Suprapubic skin (tissue), 4 donors: Measurements from ENCODE around the gene SLC2A8. TPM values are rescaled to one million over a fixed set of nuclear protein-coding genes. Genes with fewer than 3 reads are reported as not detected.
A peak's percentile ranks its signal among the peaks of the same experiment; 100 is the strongest.

Source experiments
- DNase-seq, 2 donors: peaks; one replicate each; pipeline ENCODE4 v3.0.0-alpha.2; 2019; ENCODE audit warnings: low spot score in 2 of 2
- H3K27ac ChIP-seq: fragments of 200-600 bp; sonication (generic); one replicate; pipeline ENCODE4 v1.5.1; 2019
- H3K27me3 ChIP-seq: fragments of 200-600 bp; sonication (generic); one replicate; pipeline ENCODE4 v1.5.1; 2019
- H3K36me3 ChIP-seq: fragments of 200-600 bp; sonication (generic); one replicate; pipeline ENCODE4 v1.5.1; 2019
- H3K4me1 ChIP-seq: fragments of 200-600 bp; sonication (generic); one replicate; pipeline ENCODE4 v1.5.1; 2019
- H3K4me3 ChIP-seq: fragments of 200-600 bp; sonication (generic); one replicate; pipeline ENCODE4 v1.5.1; 2019; ENCODE audit warnings: mild to moderate bottlenecking
- H3K9me3 ChIP-seq: fragments of 200-600 bp; sonication (generic); one replicate; pipeline ENCODE4 v1.5.1; 2019
- EP300 ChIP-seq: sonication (generic); formaldehyde crosslinking; IDR thresholded peaks from one replicate; pipeline ENCODE4 v1.6.1; 2017; ENCODE audit warnings: antibody characterized with exemption
- POLR2A ChIP-seq, 2 donors: fragments of 450-650 bp; IDR thresholded peaks; one replicate each; pipeline ENCODE4 v1.6.1; 2017; ENCODE audit warnings: antibody characterized with exemption in 2 of 2, mild to moderate bottlenecking in 2 of 2, moderate library complexity in 2 of 2
- POLR2AphosphoS5 ChIP-seq, 3 donors: sonication (generic); formaldehyde crosslinking; IDR thresholded peaks; one replicate each; pipeline ENCODE4 v1.6.1; 2017; ENCODE audit warnings: antibody characterized with exemption in 3 of 3
- WGBS: methylation state at CpG from one replicate; pipeline ENCODE4 v1.1.5; 2018; 5-methylcytosine and 5-hydroxymethylcytosine counted together
- total RNA-seq, 4 donors: library from RNA; depleted of rRNA; stranded (reverse); fragments of >200 nt; gene quantifications; one replicate each; pipeline ENCODE4 v1.1.0, GENCODE V29; 2016
- TF ChIP-seq, protein P1 (sequence below), 2 donors: fragments of 200-600 bp in 1 of 2; fragments of 450-650 bp in 1 of 2; sonication (generic) in 1 of 2; IDR thresholded peaks; one replicate each; pipeline ENCODE4 v1.5.1; 2016 to 2019; ENCODE audit warnings: antibody characterized with exemption in 2 of 2, mild to moderate bottlenecking in 1 of 2, moderate library complexity in 1 of 2

SLC2A8 gene
- total RNA-seq, 4 donors from 2014 or later, result 17.2 to 26.0 (median 21.4) TPM

DNA sequence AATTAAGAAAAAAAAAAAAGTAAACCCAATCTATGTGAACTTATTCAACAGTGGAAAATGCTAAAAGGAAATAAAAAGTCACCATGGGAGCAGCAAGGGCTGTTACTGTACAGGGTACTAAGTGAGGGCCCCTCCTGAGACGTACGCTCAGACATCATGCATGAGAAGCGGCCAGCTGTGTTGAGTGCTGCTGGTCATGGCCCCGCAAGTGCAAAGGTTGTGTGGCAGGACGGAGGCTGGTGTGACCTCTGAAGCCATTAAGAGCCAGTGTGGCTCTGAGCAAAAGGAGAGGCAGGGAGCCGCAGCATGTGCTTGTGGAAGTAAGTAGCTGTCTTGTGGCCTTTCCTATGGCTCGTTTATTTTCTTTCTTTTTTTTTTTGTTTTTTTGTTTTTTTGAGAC is 24.1 kb downstream of the SLC2A8 start:
- WGBS, result 86% methylated on average over 7 of the region's 7 CpGs
- Histone ChIP-seq H3K27ac (no peak overlapping the region), H3K4me1 (peaks cover 48% of the 10 kb centered on the region)

DNA sequence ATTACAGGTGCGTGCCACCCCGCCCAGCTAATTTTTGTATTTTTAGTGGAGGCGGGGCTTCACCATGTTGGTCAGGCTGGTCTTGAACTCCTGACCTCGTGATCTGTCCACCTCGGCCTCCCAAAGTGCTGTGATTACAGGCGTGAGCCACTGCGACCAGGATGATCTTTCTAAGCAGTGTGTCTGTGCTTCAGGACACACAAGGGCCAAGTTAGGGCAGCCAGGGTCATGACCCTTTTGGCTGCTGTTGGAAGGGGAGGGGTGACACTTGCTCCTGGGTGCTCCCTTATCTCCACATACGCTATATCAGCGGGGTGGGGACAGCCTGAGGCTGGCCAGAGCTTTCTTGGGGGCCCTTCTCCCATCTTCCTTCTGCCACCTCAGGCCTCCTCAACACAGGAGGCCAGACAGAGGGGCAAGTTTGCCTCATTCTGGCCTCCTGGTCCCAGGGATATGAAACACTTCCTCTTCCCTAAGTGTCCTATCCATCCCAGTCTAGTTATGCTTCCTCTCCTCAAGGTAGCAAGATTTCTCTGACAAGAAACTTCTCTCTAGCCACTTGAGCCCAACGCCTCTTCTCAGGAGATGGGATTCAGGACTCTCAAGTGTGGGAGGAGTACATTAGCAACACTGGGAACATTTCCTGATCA is 25.3 kb downstream of the SLC2A8 start:
- peak overlapping the region; percentile 75 for H3K4me3 ChIP-seq
- TF ChIP-seq POLR2A (IDR thresholded peaks at IDR 0.05), result no peak
- no peak for TF ChIP-seq POLR2AphosphoS5 (IDR thresholded peaks at IDR 0.05)
- TF ChIP-seq EP300, result no peak
- TF ChIP-seq, protein P1, sequence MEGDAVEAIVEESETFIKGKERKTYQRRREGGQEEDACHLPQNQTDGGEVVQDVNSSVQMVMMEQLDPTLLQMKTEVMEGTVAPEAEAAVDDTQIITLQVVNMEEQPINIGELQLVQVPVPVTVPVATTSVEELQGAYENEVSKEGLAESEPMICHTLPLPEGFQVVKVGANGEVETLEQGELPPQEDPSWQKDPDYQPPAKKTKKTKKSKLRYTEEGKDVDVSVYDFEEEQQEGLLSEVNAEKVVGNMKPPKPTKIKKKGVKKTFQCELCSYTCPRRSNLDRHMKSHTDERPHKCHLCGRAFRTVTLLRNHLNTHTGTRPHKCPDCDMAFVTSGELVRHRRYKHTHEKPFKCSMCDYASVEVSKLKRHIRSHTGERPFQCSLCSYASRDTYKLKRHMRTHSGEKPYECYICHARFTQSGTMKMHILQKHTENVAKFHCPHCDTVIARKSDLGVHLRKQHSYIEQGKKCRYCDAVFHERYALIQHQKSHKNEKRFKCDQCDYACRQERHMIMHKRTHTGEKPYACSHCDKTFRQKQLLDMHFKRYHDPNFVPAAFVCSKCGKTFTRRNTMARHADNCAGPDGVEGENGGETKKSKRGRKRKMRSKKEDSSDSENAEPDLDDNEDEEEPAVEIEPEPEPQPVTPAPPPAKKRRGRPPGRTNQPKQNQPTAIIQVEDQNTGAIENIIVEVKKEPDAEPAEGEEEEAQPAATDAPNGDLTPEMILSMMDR (IDR thresholded peaks at IDR 0.05), result no peak
- WGBS, result 88% methylated on average over 5 of the region's 10 CpGs
- no peaks in the 10 kb centered on the region for H3K27me3 ChIP-seq
- H3K4me1 ChIP-seq, result peaks cover 53% of the 10 kb centered on the region
- DNase-seq, result no peak
- H3K27ac ChIP-seq, result no peak overlapping the region
- H3K36me3 ChIP-seq, result no peaks in the 10 kb centered on the region
- no peaks in the 10 kb centered on the region for H3K9me3 ChIP-seq

More for the DNA sequence above, 24.1 kb downstream of the SLC2A8 start:
- TF ChIP-seq, protein P1 (IDR thresholded peaks at IDR 0.05), result no peak
- TF ChIP-seq EP300 (no peak), POLR2A (IDR thresholded peaks at IDR 0.05) (no peak), POLR2AphosphoS5 (IDR thresholded peaks at IDR 0.05) (no peak)
- Histone ChIP-seq H3K4me3 (no peak overlapping the region), H3K9me3 (no peaks in the 10 kb centered on the region), H3K36me3 (no peaks in the 10 kb centered on the region), H3K27me3 (no peaks in the 10 kb centered on the region)
- DNase-seq, result no peak

DNA sequence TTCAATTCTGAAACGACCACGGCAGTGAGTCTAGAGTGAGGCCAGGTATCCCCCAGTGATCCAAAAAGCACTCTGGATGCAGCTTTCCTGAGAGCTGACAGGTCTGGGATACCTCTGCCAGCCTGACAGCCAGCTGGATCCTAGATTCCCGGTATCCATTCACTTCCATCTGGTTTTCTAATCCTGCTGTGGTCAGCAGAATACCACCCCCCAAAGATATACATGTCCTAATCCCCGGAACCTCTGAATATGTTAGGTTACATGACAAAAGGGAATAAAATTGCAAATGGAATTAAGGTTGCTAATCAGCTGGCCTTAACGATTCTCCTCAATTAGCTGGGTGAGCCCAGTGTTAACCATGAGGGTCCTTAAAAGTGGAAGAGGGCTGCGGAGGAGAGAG is 25.8 kb downstream of the SLC2A8 start:
- no peak for DNase-seq
- WGBS, result 53% methylated on average over 4 of the region's 6 CpGs
- Histone ChIP-seq H3K27ac (no peak overlapping the region), H3K36me3 (no peaks in the 10 kb centered on the region), H3K27me3 (no peaks in the 10 kb centered on the region), H3K4me1 (peaks cover 48% of the 10 kb centered on the region), H3K9me3 (no peaks in the 10 kb centered on the region), H3K4me3 (peak overlapping the region; percentile 75)
- no peak for TF ChIP-seq POLR2AphosphoS5 (IDR thresholded peaks at IDR 0.05)
- TF ChIP-seq, protein P1 (IDR thresholded peaks at IDR 0.05), result no peak
- no peak for TF ChIP-seq EP300
- no peak for TF ChIP-seq POLR2A (IDR thresholded peaks at IDR 0.05)

DNA sequence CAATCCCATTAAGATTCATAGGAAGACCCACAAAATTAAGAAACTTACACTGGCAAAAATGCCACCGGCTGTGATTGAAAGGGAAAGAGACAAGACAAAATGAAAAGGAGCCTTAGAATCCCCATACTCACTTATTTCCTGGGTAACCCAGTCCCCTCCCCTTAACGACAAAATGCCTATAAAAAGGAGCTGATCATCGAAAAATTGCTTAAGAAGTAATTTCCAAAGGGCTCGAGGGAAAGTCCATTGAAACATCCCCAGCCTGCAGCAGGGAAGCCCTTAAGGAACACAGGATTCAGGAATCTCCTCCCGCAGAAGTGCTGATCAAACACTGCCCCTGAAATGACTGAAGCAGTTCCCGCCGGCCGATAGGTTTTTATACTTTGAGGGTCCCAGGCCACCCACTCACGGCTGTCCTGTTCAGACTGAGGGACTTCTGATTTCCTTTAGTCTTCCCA is 26.5 kb downstream of the SLC2A8 start:
- Histone ChIP-seq H3K4me1 (peaks cover 43% of the 10 kb centered on the region), H3K27ac (peak overlapping the region; percentile 82), H3K27me3 (no peaks in the 10 kb centered on the region), H3K36me3 (no peaks in the 10 kb centered on the region), H3K9me3 (no peaks in the 10 kb centered on the region), H3K4me3 (peak overlapping the region; percentile 75)
- DNase-seq, result no peak
- no peak for TF ChIP-seq POLR2AphosphoS5 (IDR thresholded peaks at IDR 0.05)
- TF ChIP-seq, protein P1 (IDR thresholded peaks at IDR 0.05), result no peak
- 1% methylated on average over 9 of the region's 9 CpGs for WGBS

DNA sequence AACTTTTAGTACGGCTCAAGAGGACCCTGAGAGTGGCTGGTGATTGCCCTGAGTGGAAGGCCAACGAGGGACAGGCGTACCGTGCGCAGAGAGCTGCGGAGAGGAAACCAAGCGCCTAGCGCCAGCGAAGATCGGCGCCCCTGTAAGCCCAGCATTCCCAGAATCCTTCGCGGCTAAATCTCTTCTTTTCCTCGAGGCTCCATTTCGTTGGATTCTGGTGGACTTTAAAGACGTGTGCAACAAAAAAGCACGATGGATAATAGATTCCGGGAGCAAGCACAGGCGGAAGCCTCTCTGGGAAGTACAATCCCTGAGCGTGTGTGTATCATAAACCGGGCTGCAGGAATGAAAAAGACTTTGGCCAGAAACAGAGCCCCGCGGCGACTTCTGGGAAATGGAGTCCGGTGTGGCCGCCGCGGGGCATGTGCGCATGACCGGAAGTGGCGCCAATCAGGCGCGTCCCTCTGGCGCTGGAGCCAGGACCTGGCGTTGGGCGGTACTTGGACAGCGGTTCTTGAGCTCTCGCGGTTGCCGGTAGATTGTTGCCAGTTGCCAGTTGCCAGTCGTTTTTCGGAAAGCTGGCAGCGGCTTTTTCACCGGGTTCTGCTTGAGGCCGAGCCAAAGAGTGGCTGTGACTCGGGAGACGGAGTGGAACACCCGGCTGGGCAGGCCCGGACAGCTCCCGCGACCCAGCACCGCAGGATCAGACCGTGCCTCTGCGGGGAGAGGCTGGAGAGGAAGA is 27.1 kb downstream of the SLC2A8 start, which contains the start of gene ZNF79:
Gene ZNF79 (plus strand): TSS at position 449 of the 742 bp plus-strand sequence. CDS start 406 bp downstream, outside the sequence.
- TF ChIP-seq POLR2AphosphoS5 (IDR thresholded peaks at IDR 0.05), result peak in 2 of 3 donors; percentile 13 to 32
- TF ChIP-seq POLR2A (IDR thresholded peaks at IDR 0.05), result peak in 1 of 2 donors; percentile 43
- TF ChIP-seq EP300, result no peak
- WGBS, result under 1% methylated on average over 38 of the region's 54 CpGs
- H3K36me3 ChIP-seq, result peaks cover 4% of the 10 kb centered on the region
- H3K9me3 ChIP-seq, result no peaks in the 10 kb centered on the region
- H3K27ac ChIP-seq, result peak within 1 kb of the TSS; percentile 82
- H3K4me1 ChIP-seq, result peaks cover 43% of the 10 kb centered on the region
- DNase-seq, result peak; percentile 97
- H3K4me3 ChIP-seq, result peak within 1 kb of the TSS; percentile 75
- H3K27me3 ChIP-seq, result no peaks in the 10 kb centered on the region
